Stimulated activated naive CD8-positive, alpha-beta T cell treated with anti-CD3 and anti-CD28 coated beads, Interleukin-15, Interleukin-2, amounts not matched to agents 100 ng/mL and 50 ng/mL, for 24 hours (primary cell): Measurements from ENCODE around the gene CPNE2.

ENCODE experiments used
- H3K27ac Mint-ChIP-seq: one replicate; pipeline ENCODE4 v1.8.0; 2021; ENCODE audit warnings: mild to moderate bottlenecking, mixed read lengths
- H3K27me3 Mint-ChIP-seq: one replicate; pipeline ENCODE4 v1.8.0; 2021; ENCODE audit warnings: mixed read lengths
- H3K36me3 Mint-ChIP-seq: one replicate; pipeline ENCODE4 v1.8.0; 2021; ENCODE audit warnings: low read depth, mixed read lengths
- H3K4me1 Mint-ChIP-seq: one replicate; pipeline ENCODE4 v1.8.0; 2021; ENCODE audit warnings: low read depth, mixed read lengths
- H3K4me3 Mint-ChIP-seq: one replicate; pipeline ENCODE4 v1.8.0; 2021; ENCODE audit warnings: mild to moderate bottlenecking, mixed read lengths
- H3K9me3 Mint-ChIP-seq: one replicate; pipeline ENCODE4 v1.8.0; 2021; ENCODE audit warnings: mixed read lengths

Gene CPNE2

DNA sequence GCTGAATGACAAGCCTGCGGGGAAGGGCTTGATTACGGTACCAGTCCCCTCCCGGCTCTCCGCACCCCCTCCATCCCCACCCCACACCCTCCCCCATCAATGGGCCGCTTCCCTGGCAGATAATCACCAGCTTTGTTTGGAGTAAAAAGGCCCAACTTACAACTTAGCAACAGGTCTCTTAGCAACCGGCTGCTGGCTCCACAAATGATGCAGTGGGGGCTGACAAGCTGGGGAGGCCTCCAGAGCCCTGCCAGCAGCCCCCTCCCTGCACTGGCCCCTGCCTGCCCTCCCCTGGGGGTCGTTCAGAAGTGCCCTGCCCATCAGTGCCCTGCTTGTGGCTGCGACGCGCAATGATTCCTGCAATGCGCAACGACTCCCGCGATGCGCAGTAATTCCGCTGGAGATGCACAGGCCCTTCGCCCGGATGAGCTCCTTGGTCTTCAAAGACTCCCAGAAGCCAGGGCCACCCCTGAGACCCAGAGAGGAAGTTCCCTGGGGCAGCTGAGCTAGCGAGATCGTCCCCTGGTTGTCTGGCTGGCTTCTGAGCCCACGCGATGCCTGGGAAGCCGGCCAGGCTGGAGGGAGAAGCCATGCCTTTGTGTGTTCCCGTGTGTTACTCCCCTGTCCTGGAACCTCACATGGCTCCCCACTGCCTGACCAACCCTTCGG lies 23.3 kb downstream of the CPNE2 start:
- peaks cover 7% of the 10 kb centered on the region for H3K4me1 Mint-ChIP-seq
- H3K4me3 Mint-ChIP-seq: no peak overlapping the region
- no peaks in the 10 kb centered on the region for H3K9me3 Mint-ChIP-seq
- no peak overlapping the region for H3K27ac Mint-ChIP-seq
- no peaks in the 10 kb centered on the region for H3K36me3 Mint-ChIP-seq
- no peaks in the 10 kb centered on the region for H3K27me3 Mint-ChIP-seq

DNA sequence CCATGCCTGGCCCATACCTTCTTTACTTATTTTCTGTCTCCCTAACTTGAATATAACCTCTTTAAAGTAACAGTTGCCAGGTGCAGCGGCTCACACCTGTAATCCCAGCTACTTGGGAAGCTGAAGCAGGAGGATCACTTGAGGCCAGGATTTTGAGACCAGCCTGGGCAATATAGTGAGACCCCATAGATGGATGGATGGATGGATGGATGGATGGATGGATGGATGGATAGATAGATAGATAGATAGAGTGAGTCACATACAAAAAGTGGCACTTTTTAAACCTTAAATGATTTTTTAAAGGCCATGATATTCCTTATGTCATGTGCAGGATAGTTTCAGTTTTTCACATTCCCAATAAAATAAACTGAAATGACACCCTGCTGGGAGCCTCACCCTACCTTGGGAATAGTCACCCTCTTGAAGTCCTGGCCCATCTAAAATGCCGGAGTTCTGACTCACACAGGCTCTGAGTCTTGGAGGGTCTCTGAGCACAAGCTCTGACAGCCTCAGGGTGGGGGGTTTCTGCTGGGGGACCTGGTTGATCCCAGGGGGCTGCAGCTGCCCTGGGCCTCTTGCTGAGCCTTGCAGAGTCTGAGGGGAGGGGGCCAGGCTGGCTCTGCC lies 26.2 kb downstream of the CPNE2 start:
- Mint-ChIP-seq H3K36me3 (no peaks in the 10 kb centered on the region), H3K4me3 (no peak overlapping the region), H3K27ac (no peak overlapping the region), H3K4me1 (peaks cover 5% of the 10 kb centered on the region), H3K9me3 (no peaks in the 10 kb centered on the region), H3K27me3 (no peaks in the 10 kb centered on the region)

DNA sequence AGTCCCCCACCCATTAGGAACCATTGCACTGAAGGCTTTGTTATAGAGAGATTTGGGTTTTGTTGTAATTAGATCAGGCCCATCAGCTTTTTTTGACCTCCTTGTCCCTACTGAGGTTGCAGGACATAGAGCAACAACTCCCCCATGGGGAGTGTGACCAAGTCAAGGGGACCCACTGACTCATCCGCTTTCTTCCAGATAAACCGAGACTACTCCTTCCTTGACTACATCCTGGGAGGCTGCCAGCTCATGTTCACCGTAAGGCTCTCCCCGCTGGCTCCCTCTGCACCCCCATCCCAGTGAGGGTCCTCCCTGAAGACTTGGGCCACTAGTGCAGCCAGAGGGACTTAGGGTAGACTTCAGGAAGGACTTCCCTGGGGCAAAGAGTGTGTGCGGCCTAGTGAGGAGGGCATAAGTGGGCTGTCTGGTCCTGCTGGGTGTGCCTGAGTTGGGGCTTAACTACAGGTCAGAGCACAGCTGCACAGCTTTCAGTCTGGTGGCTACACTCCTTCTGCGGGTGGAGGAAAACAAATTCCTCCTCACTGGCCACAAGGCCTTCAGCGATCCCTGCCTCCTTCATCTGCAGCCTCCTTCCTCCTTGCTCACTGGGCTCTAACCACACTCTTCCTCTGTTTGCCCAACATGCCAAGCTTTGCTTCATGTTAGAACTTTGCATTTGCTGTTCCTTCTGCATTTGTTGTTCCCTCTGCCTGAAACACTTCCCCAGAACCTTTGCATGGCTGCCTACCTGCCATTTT lies 31.0 kb downstream of the CPNE2 start:
- Mint-ChIP-seq H3K9me3 (no peaks in the 10 kb centered on the region), H3K27me3 (no peaks in the 10 kb centered on the region), H3K36me3 (no peaks in the 10 kb centered on the region), H3K27ac (peak overlapping the region; percentile 56), H3K4me1 (peaks cover 42% of the 10 kb centered on the region), H3K4me3 (no peak overlapping the region)

DNA sequence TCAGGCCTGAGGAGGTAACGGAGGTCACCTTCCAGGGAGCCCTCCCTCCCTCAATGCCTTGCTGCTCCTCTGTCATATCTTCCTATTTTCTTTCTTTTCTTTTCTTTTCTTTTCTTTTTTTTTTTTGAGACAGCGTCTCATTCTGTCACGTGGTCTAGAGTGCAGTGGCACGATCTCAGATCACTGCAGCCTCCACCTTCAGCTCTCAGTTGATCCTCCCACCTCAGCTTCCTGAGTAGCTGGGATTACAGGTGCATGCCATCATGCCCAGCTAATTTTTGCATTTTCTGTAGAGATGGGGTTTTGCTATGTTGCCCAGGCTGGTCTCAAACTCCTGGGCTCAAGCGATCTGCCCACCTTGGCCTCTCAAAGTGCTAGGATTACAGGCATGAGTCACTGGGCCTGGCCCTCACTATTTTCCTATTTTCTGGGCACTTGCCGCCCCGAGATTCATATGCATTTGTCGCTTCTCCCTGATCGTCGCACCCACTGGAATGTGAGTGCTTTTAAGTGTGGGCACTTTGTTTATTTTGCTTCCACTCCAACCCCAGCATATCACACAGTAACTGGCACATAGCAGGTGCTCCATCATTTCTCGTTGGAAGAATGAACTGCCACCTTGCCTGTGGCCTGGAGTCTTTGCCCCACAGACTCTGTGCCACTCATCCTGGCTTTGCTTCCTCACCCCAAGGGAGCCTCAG lies 31.7 kb downstream of the CPNE2 start:
- H3K27me3 Mint-ChIP-seq: no peaks in the 10 kb centered on the region
- H3K36me3 Mint-ChIP-seq: no peaks in the 10 kb centered on the region
- no peak overlapping the region for H3K4me3 Mint-ChIP-seq
- H3K27ac Mint-ChIP-seq: peak overlapping the region; percentile 56
- H3K4me1 Mint-ChIP-seq: peaks cover 50% of the 10 kb centered on the region
- no peaks in the 10 kb centered on the region for H3K9me3 Mint-ChIP-seq

DNA sequence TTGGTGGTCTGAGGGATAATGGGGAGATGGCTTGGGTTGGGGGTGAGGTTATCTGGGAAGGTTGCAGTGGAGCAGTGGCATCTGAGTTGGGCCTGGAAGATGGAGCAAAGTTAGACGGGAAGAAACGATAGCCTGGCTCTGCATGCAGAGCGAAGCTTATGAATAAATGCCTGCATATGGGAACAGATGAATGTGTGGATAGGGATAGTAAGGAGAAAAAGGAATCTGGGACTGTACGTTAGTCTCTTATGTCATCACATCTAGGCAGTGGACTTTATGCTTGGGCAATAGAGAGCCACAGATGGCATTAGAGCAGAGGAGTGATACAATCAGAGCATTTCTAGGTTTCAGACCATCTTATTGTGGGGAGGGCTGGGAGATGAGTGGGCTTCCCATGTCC lies 33.0 kb downstream of the CPNE2 start:
- no peaks in the 10 kb centered on the region for H3K27me3 Mint-ChIP-seq
- peaks cover 60% of the 10 kb centered on the region for H3K4me1 Mint-ChIP-seq

DNA sequence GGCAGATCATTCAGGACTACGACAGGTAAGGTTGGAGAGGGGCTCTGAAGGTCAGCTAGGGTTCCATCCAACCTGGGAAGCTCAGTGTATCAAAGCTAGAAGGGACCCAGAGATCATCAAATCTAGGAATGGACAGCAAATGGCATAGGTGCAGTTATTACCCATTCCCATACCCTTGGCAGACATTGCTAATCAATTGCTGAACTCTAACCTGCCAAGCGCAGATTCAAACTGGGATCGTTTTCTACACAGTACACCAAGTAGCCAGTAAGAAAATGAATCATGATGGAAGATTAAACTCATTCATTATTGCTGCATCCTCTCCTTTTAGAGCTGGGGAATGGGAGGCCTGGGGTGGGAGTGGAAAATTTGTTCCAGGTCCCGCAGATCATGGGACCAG lies 33.6 kb downstream of the CPNE2 start:
- Mint-ChIP-seq H3K27ac (peak overlapping the region; percentile 7), H3K4me3 (no peak overlapping the region), H3K4me1 (peaks cover 66% of the 10 kb centered on the region), H3K9me3 (no peaks in the 10 kb centered on the region), H3K36me3 (no peaks in the 10 kb centered on the region), H3K27me3 (no peaks in the 10 kb centered on the region)

More for the DNA sequence above, 33.0 kb downstream of the CPNE2 start:
- no peak overlapping the region for H3K4me3 Mint-ChIP-seq
- no peak overlapping the region for H3K27ac Mint-ChIP-seq
- no peaks in the 10 kb centered on the region for H3K36me3 Mint-ChIP-seq
- no peaks in the 10 kb centered on the region for H3K9me3 Mint-ChIP-seq

DNA sequence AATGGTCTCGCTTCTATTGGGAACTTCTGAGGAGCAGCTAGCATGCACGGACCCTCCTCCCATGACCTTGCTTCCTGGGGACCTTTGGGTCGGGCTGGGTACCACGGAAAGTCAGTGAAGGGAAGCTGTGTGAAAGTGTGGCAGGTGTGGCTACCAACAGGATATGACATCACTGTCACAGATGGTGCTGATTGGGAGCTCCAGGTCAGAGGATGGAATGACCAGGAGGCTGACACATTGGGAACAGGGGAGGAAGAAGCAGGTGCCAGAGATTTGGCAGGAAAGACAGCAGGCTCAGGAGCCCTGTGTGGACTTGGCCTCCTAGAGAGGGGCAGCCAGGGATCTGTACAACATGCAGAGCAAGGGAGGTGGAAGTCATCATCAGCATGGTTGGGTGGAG lies 34.0 kb downstream of the CPNE2 start:
- Mint-ChIP-seq H3K4me3 (no peak overlapping the region), H3K27me3 (no peaks in the 10 kb centered on the region), H3K36me3 (no peaks in the 10 kb centered on the region), H3K9me3 (no peaks in the 10 kb centered on the region), H3K4me1 (peaks cover 70% of the 10 kb centered on the region), H3K27ac (peak overlapping the region; percentile 7)

DNA sequence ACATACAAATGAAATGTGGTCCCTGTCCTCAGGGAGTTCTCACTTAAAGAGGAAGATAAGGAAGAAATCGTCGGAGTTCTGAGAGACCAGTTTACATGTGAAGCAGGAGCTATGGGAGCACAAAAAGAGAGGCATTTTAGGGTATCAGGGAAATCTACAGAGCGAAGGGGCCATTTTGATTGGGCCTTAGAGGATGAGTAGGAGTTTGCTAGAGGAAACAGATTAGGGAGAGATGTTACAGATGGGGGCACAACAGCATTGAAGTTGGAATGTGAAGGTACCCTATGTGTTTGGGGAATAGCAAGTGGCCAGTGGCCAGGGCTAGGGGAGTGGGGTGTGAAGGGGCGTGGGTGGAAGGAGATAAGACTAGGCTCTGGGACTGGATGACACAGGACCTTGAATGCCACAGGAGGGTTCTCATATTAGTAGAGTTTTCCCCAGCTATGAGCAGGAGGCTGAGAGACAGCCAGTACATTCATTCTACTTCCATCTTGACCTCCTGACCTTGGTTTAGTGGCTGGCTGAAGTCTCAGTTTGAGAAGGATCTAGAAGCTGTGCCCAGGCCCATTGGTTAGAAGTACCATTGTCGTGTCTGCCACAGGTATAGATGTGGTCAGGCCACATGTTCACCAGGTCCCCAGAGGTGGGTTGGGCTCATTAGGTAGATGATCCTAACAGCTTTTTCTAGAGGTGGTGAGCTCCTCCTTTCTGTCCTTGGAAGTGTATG lies 34.8 kb downstream of the CPNE2 start:
- no peaks in the 10 kb centered on the region for H3K36me3 Mint-ChIP-seq
- H3K9me3 Mint-ChIP-seq: no peaks in the 10 kb centered on the region
- no peak overlapping the region for H3K4me3 Mint-ChIP-seq
- peak overlapping the region; percentile 85 for H3K27ac Mint-ChIP-seq
- no peaks in the 10 kb centered on the region for H3K27me3 Mint-ChIP-seq
- peaks cover 78% of the 10 kb centered on the region for H3K4me1 Mint-ChIP-seq

DNA sequence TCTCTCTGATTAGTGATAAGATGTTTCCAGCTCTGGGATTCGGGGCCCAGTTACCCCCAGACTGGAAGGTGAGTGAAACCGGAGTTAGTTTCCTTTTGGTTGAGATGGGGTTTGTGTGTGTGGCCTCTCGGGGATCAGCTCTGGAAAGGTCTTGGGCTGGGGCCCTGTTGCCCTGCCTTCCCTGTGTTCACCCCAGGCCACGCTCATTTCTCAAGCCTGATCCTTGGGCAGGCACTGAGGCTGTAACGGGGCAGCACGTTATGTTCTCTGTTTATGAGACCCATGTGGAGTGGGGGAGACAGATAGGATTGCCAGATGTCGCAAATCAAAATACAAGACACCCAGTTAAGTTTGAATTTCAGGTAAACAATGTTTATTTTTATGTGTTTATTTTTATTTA lies 35.5 kb downstream of the CPNE2 start:
- Mint-ChIP-seq H3K27ac (peak overlapping the region; percentile 85), H3K36me3 (no peaks in the 10 kb centered on the region), H3K27me3 (no peaks in the 10 kb centered on the region), H3K9me3 (no peaks in the 10 kb centered on the region), H3K4me1 (peaks cover 84% of the 10 kb centered on the region), H3K4me3 (no peak overlapping the region)

DNA sequence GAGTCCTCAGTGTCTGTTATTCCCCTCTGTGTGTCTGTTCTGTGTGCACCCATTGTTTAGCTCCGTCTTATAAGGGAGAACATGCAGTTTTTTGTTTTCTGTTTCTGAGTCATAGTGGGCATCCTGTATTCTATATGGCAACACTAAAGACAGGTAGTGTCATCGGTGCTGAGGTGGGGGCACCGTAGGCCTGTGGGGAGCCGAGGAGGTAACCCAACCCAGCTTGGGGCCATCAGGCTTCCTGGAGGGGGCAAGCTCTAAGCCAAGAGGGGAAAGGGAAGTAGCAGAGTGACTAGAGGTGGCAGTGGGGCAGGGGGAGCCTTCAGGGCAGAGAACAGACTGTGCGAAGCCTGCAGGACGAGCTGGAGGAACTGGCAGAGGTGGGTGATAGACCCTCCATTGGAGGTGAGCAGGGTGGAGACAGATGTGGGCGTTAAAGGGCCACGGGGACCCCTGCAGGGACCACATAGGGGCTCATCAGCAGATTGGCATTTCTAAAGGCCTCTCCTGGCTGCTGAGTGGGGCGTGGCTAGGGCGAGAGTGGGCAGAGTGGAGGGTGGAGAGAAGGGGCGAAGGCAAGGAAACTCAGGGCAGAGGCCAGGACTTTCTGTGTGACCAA lies 36.5 kb downstream of the CPNE2 start:
- Mint-ChIP-seq H3K27me3 (no peaks in the 10 kb centered on the region), H3K27ac (peak overlapping the region; percentile 89), H3K4me3 (peak overlapping the region; percentile 77), H3K36me3 (no peaks in the 10 kb centered on the region), H3K4me1 (peaks cover 86% of the 10 kb centered on the region), H3K9me3 (no peaks in the 10 kb centered on the region)

DNA sequence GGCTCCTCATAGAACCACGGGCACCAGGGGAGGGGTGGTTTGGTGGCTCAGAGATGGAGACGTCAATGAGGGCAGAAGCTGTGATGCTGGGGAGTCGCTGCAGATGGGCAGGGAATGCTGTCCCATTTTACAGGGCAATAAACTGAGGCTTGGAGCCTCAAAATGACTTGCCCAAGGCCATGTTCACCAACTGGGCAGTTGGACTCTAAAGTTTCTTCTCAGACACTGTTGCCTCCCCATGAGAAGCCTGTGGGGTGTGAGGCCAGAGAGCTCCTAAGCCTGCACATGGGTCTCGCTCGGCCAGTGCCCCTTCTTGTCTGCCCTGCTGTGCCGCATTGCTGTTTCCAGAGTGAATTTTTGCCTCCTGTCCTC lies 38.6 kb downstream of the CPNE2 start:
- H3K4me3 Mint-ChIP-seq: peak overlapping the region; percentile 1
- no peaks in the 10 kb centered on the region for H3K36me3 Mint-ChIP-seq
- H3K27me3 Mint-ChIP-seq: no peaks in the 10 kb centered on the region
- no peaks in the 10 kb centered on the region for H3K9me3 Mint-ChIP-seq
- H3K4me1 Mint-ChIP-seq: peaks cover 95% of the 10 kb centered on the region
- H3K27ac Mint-ChIP-seq: peak overlapping the region; percentile 91

DNA sequence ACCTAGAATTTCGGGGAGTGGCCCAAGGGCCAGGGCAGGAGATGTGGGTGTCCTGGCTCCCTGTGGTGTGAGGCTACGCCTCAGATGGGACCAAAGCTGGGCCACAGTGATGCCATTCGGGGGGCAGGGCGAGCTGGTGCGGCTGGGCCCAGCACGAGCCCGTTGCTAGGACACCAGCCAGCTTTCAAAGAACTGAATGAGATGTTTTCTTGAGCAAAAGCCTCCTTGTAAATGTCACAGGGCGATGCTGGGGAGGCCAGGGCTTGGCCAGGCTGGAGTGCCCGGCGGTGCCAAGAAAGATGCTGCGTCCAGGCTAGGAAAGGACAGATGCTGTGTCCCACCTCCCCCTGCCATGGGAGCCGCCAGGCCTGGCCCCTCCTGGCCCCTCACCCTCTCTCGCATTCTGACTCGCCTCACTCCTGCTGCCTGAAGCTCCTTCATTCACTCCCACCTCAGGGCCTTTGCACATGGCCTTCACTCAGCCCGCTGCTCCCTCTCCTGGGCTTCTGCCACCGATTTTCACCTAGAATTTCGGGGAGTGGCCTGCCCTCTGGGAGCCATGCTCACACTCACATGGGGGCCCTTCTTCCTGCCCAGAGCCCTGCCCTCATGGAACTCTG lies 39.1 kb downstream of the CPNE2 start:
- Mint-ChIP-seq H3K36me3 (no peaks in the 10 kb centered on the region), H3K9me3 (no peaks in the 10 kb centered on the region), H3K4me1 (peaks cover 96% of the 10 kb centered on the region), H3K4me3 (peak overlapping the region; percentile 1), H3K27ac (peak overlapping the region; percentile 91), H3K27me3 (no peaks in the 10 kb centered on the region)

DNA sequence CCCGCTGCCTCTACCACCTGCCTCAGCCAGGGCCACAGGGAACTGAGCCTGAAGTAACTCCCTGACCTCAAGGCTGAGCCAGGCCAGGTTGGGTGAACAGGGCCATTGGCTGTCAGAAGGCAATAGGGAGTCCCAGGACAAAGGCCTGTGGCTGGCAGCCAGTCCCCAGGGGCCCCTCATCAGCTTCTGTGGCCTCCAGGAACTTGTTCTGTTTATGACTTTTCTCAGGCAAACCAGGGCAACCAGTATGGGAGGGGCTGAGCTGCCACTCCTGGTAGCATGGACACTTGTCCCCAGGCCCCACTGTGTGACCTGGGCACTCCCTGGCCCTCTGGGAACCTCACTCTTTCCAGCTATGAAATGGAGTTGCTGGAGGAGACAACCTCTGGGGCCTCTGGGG lies 40.1 kb downstream of the CPNE2 start:
- Mint-ChIP-seq H3K27ac (peak overlapping the region; percentile 91), H3K9me3 (no peaks in the 10 kb centered on the region), H3K4me1 (peaks cover 86% of the 10 kb centered on the region), H3K36me3 (no peaks in the 10 kb centered on the region), H3K4me3 (no peak overlapping the region), H3K27me3 (no peaks in the 10 kb centered on the region)

DNA sequence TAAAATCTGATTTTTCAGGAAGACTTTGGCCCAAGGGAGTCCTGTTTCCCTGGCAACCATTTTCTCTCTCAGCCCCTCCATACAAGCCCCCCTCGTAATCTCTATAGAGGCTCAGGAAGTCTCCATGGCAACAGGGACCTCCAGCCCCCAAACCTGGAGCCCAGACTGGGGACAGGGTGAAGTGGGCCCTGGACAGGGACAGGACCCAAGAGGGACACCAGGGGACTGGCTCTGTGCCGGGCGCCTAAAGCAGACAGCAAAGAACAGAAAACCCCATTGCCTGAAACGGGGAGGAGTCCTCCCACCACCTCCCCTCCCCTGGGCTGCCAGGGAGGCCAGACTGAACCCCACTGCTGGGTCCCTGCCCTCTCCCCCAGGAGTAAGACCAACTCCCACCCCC lies 40.6 kb downstream of the CPNE2 start:
- Mint-ChIP-seq H3K9me3 (no peaks in the 10 kb centered on the region), H3K4me1 (peaks cover 80% of the 10 kb centered on the region), H3K4me3 (no peak overlapping the region), H3K27ac (peak overlapping the region; percentile 87), H3K36me3 (no peaks in the 10 kb centered on the region), H3K27me3 (no peaks in the 10 kb centered on the region)
